ENCODE data around the gene CABYR.

CABYR gene

DNA sequence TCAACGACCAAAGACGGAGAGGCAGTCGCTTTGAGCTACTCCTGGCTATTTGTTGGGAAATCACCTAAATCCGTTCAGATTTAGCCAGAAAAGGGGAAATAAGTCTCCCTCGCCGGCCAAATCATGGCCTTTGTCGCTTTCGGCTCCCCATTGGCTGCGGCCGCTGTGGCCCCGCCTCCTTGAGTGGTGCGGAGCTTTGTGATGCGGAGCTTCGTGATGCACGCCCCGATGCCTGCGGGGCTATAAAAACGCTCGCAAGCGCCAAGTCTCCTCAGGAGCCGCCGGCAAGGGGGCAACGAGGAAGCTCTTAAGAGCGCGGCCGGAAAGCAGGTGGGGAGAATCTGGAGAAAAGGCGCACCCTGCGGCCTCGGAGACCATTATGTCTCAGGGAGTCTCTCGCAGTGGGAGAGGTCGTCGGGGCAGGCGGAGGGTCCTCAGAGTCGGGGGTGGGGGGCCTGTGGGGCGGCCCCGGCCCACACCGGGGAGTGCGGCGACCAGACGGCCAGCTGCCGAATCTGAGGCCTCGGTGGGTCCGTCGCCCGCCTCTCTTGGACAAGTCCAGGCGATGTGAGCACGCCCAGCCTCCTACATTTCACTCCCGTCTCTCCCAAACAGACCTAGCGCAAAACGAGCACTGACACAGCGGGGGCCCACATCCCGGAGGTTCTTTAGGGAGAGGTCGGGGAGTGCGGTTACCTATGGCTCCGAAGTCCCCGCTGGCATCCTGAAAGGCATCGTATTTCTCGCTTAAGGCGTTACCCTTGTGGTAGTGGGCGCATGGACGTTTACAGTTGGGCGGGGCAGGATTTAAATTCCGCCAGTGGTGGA is at the start of gene CABYR:
Gene CABYR, plus strand, starts transcription at position 274 of the 828 bp plus-strand sequence. CDS start 4,053 bp downstream, outside the sequence.
- DNase-seq, result peak in 49 of 51 donors; percentile 21 to 89 (median 74)

- DNase-seq, result no peak
Observed at GRCh38 chr18:24089076-24089475, 49.8 kb upstream of the CABYR start.

DNA sequence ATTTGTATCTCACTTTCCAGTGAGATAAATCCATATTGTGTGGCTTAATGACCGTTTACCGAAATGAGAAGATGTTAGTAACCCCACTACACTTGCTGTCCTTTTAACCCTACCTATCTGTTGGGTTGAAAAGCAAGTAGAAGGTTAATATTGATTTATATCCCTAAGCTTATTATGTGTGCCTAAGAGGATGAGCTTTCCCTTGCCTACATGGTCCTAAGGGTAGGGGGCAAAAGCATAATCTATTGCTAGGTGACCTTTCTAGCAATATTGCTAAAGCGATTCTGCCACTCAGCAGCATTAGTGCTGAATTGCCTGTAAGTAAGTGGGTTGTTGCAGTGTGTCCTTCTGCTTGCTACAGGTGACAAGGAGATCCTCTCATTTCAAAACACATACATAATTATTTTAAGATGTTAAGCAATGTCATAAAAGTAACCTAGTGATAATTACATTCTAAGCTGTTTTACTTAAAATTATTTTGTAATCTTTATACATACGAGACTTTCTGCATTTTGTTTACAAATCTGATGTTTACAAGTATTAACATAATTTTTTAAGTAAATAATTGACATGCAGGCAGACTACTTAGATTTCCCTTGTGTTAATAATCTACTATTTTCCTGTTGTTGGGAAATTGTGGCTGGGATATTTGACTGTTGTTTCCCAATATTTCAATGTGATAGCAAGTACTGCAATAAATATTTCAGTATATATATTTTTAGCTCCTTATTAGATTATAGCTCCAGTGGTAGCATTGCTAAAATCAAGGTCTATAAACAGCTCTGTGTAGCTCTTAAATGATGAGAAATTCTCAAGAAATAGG is 49.1 kb upstream of the CABYR start:
- DNase-seq, result no peak

DNA sequence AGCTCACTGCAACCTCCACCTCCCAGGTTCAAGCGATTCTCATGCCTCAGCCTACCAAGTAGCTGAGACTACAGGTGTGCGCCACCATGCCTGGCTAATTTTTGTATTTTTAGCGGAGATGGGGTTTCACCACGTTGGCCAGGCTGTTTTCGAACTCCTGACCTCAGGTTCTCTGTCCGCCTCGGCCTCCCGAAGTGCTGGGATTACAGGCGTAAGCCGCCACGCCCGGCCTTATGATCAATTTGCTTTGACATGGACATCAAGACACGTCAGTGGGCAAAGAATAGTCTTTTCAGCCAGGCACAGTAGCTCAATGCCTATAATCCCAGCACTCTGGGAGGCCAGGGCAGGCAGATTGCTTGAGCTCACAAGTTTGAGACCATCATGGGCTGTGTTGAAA is 48.0 kb upstream of the CABYR start:
- DNase-seq, result no peak

DNA sequence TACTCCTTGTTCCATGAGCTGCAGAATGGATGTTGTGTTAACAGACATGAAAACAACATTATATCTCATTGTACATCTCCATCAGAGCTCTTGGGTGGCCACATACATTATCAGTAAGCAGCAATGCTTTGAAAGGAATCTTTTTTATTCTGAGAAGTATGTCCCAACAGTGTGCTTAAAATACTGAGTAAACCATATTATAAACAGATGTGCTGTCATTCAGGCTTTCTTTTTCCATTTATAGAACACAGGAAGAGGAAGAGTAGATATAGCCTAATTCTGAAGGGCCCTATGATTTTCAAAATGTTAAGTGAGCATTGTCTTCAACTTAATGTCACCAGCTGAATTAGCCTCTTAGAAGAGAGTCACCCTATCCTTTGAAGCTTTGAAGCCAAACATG is 44.3 kb upstream of the CABYR start:
- no peak for DNase-seq

DNA sequence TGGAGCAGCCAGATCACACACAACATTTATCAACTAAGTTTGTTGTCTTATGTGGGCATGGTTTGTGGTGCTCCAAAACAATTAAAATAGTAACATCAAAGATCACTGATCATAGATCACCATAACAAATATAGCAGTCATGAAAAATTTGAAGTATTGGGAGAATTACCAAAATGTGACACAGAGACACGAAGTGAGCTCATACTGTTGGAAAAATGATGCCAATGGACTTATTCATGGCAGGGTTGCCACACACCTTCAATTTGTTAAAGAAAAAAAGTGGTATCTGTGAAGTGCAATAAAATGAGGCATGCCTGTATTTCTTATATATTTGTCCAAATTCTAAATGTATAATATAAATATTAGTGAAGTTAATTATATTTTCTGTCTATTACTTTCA is 42.9 kb upstream of the CABYR start:
- no peak for DNase-seq

DNA sequence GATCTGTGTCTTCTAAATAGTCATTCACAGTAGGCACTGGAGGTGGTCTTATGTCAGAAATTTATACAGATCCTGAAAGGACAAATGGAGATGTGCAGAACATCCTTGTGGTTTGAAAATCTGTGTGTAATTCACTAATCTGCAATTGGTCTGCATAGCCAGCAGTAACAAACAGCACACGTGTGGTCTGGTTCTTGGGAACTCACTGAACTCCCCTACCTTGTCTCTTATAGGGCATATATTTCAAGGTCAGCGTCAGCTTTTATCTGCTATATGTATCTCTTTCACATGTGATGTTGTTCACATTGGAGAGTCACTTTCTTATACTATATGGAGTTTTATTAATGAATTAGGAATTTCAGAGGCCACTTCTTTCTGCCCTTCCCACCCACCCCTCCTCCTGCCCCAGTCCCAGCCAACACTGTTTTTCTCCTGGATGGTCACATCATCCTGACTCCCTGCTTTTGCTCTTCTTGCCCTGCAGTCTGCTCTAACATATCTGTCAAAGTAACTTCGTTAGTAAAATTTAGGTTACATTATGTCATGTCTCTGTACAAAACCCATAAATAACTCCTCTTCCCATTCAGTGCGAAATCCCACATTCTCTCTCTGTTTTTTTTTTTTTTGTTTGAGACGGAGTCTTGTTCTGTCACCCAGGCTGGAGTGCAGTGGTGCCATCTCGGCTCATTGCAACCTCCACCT is 35.4 kb upstream of the CABYR start:
- DNase-seq, result no peak

DNA sequence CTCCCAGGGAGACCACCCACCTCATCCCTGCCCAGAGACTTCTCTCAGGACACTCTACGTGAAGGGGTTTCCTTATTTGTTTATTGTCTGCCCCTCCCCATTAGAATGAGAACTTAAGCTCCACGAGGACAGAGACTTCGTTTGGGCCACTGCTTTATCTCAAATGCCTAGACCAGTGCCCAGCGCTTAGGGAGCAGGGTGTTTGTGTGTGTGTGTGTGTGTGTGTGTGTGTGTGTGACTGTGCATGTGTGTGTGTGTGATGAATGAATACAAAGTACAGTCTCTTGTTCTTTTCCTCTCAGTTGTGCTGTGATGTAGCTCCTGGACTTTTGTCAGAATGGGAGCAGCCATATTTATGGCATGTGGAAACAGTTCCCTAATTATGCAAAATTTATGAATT is 34.4 kb upstream of the CABYR start:
- no peak for DNase-seq

DNA sequence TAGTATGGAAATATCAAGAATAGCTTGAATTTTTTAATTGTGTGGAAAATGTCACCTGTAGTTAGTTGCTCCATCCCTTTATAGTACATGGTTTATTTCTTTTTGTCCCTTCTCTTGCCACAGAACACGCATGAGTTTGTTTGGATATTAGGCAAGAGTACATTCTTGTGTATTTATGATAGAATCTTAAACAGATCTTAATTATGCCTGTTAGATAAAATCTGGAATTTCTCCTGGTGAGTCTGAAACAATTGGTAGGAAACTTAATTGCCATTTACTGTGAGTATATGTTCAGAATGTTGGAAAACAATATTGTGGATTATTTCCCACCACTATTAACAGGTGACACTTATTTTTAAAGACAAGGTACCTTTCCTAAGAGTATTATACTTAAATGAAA is 30.2 kb upstream of the CABYR start:
- no peak for DNase-seq

- DNase-seq, result no peak
Observed at GRCh38 chr18:24111936-24112335, 26.9 kb upstream of the CABYR start.

DNA sequence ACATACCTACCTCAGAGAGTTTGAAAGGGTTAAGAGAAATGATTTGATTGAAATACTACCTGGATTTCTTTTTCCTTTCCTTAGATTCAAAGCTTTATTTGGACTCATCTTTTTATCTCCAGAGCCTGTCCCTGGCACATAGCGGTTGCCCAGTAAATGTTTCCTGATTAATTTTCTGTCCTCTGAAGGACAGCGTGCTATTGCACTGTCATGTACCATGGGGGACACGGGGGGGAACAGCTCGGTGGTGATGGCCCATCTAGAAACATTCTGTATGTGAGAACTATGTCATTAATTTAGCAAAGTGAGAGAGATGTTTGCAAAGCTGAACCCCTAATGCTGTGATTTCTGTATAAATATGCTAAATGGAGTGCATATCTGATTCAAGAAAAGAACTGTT is 26.4 kb upstream of the CABYR start:
- DNase-seq, result no peak

DNA sequence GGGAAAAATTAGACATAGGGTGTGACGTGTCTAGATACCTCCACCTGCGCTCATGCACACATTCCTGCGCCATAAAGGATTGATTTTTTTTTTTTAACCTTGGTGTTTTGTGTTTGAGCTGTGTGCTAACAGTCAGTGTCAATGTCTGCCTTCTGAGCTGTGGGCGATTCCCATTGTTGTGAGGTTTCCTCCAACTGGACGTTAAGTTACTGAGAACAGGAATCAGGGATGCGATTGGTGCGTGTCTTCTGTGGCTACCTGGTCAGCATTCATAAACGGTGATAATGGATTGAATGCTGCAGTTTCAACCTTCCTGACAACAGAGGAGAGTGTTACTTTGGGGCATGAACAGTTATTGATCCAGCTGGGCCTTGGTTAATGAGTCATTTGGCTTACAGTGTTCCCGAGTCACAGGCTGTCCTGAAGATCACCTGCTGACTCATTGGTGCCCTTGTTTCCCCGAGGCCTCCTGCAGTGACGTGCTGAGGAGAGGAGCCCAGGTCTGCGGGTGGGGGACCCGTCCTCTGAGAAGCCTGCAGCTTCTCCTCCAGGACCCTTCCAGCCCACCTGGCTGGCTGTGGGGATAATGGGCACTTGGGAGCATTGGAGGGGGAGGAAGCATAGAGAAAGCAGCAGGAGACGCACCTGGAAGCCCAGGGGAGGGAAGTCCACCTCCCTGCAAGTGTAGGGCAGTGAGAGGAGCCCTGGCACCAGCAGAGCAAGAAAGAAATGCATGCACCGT is 25.8 kb upstream of the CABYR start:
- no peak for DNase-seq

DNA sequence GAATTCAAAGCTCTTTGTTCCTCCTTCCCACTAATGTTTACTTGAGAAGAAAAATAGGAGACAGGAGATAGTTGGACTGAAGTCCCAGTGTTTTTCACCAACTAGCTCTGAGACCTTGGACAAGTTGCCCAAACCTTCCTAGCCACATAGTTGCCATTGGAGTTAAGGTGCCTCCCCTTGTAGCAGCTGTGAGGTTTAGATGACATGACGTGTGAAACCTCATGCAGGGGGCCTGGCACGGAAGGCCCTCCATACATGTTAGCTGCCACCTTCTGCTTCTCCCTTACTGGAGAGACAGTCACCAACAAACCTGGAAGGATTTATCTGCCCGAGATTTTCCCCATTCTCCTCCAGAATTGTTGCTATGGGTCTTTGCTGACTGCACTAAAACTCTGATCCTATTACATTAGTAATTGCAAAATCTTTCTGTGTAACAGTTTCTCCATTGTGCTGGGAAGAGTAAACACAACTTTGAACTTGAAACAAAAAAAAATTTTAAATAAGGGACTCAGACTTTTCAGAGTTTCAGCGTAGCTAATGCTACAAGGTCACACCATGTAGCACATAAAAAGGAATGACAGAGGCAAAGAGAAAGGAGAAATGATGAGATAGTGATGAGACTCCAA is 23.8 kb upstream of the CABYR start:
- no peak for DNase-seq

GRCh38 chr18:24115628-24116027 is 23.2 kb upstream of the CABYR start:
- DNase-seq, result no peak

DNA sequence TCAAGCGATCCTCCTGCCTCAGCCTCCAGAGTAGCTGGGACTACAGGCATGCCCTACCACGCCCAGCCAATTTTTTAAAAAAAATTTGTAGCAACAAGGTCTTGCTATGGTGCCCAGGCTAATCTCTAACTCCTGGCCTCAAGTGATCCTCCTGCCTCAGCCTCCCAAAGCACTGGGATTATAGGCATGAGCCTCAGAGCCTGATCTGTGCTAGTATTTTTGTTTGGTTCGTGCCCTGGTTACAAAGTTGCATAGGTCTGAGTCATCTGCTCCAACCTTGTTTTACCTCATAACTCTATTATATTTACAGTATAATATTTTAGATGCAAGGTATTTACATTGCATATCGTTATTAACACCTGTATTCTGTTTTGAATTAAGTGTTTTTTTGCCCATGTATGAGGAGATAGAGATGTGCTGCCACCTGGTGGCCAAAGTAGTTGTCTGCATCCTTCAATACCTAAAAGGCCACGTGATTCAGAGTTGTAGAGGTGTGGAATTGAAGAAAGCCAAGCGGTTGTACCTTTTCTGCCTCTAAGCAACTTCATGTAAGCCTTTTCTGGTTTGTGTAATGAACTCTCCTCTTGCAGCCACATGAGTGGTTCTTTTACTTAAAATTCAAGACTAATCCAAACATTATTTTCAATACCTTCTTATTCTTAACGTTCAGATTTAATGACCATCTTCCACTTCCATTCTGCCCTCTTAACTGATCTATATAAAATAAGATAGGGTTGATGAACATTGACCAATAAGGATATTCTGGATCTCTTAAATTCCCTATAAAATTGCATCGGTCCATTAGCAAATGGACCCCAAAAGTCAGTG is 19.9 kb upstream of the CABYR start:
- DNase-seq, result peak in 36 of 51 donors; percentile 1 to 71 (median 31)

GRCh38 chr18:24120676-24121075 is 18.2 kb upstream of the CABYR start:
- no peak for DNase-seq

DNA sequence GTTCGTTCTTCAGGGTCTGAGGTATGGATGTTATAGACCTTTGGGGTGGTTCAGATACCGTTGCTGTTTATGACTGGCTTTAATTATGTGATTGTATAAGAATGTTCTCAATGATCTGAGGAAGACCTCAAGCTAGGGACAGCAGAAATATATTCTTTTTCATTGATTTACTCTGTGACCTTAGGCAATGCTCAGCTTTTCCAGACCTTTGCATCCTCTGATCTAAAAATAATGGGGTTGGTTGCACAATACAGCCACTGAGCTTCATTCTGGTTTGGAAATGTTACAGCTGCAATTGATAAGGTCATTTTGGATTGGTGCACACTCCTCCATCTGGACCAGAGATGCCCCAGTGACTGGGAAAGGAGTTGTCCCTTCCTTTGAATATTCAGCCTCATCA is 17.2 kb upstream of the CABYR start:
- DNase-seq, result no peak

- DNase-seq, result no peak
Observed at GRCh38 chr18:24126155-24126961, 12.5 kb upstream of the CABYR start.

- DNase-seq, result no peak
Observed at GRCh38 chr18:24127735-24128134, 11.1 kb upstream of the CABYR start.
